Smooth muscle cell (in vitro differentiated cells): ENCODE data around the gene TMEM203. TPM values are rescaled to one million over a fixed set of nuclear protein-coding genes. Genes with fewer than 3 reads are reported as not detected.

Experiments used
- DNase-seq: peaks from one replicate; lab custom pipeline; 2025; ENCODE audit not compliant: unreplicated experiment; lab: John Stamatoyannopoulos, UW
- H2AFZ ChIP-seq: fragments of 200-600 bp; sonication (generic); 2 replicates; pipeline ENCODE4 v1.6.0; 2016; ENCODE audit warnings: antibody characterized with exemption, low read depth, mild to moderate bottlenecking
- H3F3A ChIP-seq: fragments of 200-600 bp; sonication (generic); 2 replicates; pipeline ENCODE4 v1.6.0; 2017; ENCODE audit warnings: antibody characterized with exemption, low read depth
- H3K27ac ChIP-seq: fragments of 200-600 bp; sonication (generic); 2 replicates; pipeline ENCODE4 v1.5.1; 2016; ENCODE audit warnings: low read depth, mild to moderate bottlenecking
- H3K27me3 ChIP-seq: fragments of 200-600 bp; sonication (generic); 2 replicates; pipeline ENCODE4 v1.6.1; 2016; ENCODE audit warnings: low read depth, mild to moderate bottlenecking
- H3K36me3 ChIP-seq: fragments of 200-600 bp; sonication (generic); 2 replicates; pipeline ENCODE4 v1.5.1; 2016; ENCODE audit warnings: low read depth
- H3K4me1 ChIP-seq: fragments of 200-600 bp; sonication (generic); 2 replicates; pipeline ENCODE4 v1.5.1; 2016; ENCODE audit warnings: low read depth
- H3K4me2 ChIP-seq: fragments of 200-600 bp; sonication (generic); 2 replicates; pipeline ENCODE4 v1.6.0; 2016; ENCODE audit warnings: mild to moderate bottlenecking
- H3K4me3 ChIP-seq: fragments of 200-600 bp; sonication (generic); 2 replicates; pipeline ENCODE4 v1.5.1; 2016; ENCODE audit warnings: mild to moderate bottlenecking
- H3K79me2 ChIP-seq: fragments of 200-600 bp; sonication (generic); 2 replicates; pipeline ENCODE4 v1.6.0; 2016; ENCODE audit warnings: low read depth, mild to moderate bottlenecking
- H3K9ac ChIP-seq: fragments of 200-600 bp; sonication (generic); 2 replicates; pipeline ENCODE4 v1.6.0; 2016; ENCODE audit warnings: low read depth
- H3K9me3 ChIP-seq: fragments of 200-600 bp; sonication (generic); replicated peaks from 2 replicates; pipeline ENCODE4 v1.5.1; 2016; ENCODE audit warnings: low read depth
- H4K20me1 ChIP-seq: fragments of 200-600 bp; sonication (generic); 2 replicates; pipeline ENCODE4 v1.6.0; 2016; ENCODE audit warnings: low read depth
- WGBS: methylation state at CpG from one replicate; pipeline ENCODE4 v1.1.7; 2016; ENCODE audit warnings: low lambda C conversion rate; 5-methylcytosine and 5-hydroxymethylcytosine counted together
- polyA plus RNA-seq: library from polyadenylated mRNA; unstranded; fragments of >200 nt; fragmentation: Nextera tagmentation; extraction: Ambion mirVana; gene quantifications from 2 replicates; pipeline ENCODE4 v1.2.1, GENCODE V29; 2016
- total RNA-seq: library from RNA; depleted of rRNA; stranded (reverse); fragments of >200 nt; gene quantifications from 2 replicates; pipeline ENCODE4 v1.2.3, GENCODE V29; 2014
- TF ChIP-seq, protein P1 (sequence below): fragments of 200-600 bp; sonication (generic); IDR thresholded peaks from 2 replicates; pipeline ENCODE4 v1.5.1; 2017; ENCODE audit warnings: borderline replicate concordance, mild to moderate bottlenecking, antibody characterized with exemption; ENCODE audit not compliant: insufficient read depth, poor library complexity, severe bottlenecking

TMEM203 gene
- total and polyA plus RNA-seq, 2 experiments from 2014 or later, result 31.0 to 55.1 TPM

GRCh38 chr9:137227853-137228505, 22.5 kb upstream of the TMEM203 start:
- H3K4me2 ChIP-seq, result no peak overlapping the region
- H3K4me1 ChIP-seq, result peaks cover under 1% of the 10 kb centered on the region
- no peak for DNase-seq
- no peaks in the 10 kb centered on the region for H3K27me3 ChIP-seq
- H3K27ac ChIP-seq, result no peak overlapping the region
- H3K79me2 ChIP-seq, result no peaks in the 10 kb centered on the region
- H3K36me3 ChIP-seq, result no peaks in the 10 kb centered on the region
- no peaks in the 10 kb centered on the region for H4K20me1 ChIP-seq
- H3K4me3 ChIP-seq, result no peak overlapping the region
- no peak overlapping the region for H2AFZ ChIP-seq
- no peak overlapping the region for H3K9ac ChIP-seq
- H3K9me3 ChIP-seq, result no peaks in the 10 kb centered on the region
- TF ChIP-seq, protein P1, sequence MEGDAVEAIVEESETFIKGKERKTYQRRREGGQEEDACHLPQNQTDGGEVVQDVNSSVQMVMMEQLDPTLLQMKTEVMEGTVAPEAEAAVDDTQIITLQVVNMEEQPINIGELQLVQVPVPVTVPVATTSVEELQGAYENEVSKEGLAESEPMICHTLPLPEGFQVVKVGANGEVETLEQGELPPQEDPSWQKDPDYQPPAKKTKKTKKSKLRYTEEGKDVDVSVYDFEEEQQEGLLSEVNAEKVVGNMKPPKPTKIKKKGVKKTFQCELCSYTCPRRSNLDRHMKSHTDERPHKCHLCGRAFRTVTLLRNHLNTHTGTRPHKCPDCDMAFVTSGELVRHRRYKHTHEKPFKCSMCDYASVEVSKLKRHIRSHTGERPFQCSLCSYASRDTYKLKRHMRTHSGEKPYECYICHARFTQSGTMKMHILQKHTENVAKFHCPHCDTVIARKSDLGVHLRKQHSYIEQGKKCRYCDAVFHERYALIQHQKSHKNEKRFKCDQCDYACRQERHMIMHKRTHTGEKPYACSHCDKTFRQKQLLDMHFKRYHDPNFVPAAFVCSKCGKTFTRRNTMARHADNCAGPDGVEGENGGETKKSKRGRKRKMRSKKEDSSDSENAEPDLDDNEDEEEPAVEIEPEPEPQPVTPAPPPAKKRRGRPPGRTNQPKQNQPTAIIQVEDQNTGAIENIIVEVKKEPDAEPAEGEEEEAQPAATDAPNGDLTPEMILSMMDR, result no peak
- no peaks in the 10 kb centered on the region for H3F3A ChIP-seq
- 82% methylated on average over 9 of the region's 18 CpGs for WGBS

DNA sequence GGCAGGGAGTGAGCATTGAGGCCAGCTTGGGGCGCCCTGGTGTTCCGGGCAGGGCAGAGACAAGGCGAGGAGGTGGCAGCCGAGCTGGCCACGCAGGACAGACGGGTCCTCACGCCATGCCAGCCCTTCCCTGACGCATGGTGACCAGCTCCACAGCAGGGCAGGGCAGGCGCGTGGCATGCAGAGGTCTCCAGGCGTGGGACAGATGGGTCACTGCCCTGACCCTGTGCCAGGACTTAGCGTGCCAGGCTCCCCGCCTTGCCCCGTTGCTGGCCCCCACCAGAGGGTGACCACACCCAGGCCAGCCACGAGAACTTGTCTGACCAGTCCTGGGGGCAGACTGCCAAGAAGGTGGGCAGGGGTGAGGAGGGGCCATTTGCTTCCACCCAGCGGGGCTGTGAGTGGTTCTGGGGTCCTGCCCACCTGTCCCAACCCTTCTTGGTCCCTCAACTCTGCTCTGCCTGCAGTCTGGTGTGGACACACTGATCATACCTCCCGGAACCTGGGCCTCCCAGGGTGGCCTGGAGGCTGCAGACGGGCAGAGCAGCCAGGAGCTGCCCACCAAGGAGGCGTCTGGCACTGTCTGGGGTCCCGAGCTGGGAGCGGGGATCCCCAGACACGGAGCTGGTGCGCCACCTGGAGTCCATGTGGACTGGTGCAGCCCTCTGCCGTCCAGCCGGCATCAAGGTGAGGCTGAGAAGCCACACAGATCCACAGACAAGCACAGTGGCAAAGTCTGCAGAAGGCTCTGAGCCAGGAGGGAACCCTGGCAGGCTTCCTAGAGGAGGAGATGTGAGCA, 21.8 kb upstream of the TMEM203 start, which contains the start of gene RNF224:
Gene RNF224, plus strand, starts transcription at position 449 of the 799 bp plus-strand sequence. CDS start 834 bp downstream, outside the sequence.
- peak; percentile 17 for DNase-seq
- peaks cover 8% of the 10 kb centered on the region for H3K4me1 ChIP-seq
- no peaks in the 10 kb centered on the region for H3K36me3 ChIP-seq
- H3K4me2 ChIP-seq, result no peak within 1 kb of the TSS
- no peaks in the 10 kb centered on the region for H3K79me2 ChIP-seq
- H3K4me3 ChIP-seq, result no peak within 1 kb of the TSS
- H3K9ac ChIP-seq, result no peak within 1 kb of the TSS
- H3F3A ChIP-seq, result no peaks in the 10 kb centered on the region
- no peak within 1 kb of the TSS for H2AFZ ChIP-seq
- H3K27me3 ChIP-seq, result no peaks in the 10 kb centered on the region
- WGBS, result 58% methylated on average over 24 of the region's 25 CpGs
- TF ChIP-seq, protein P1, result peak; percentile 79
- no peaks in the 10 kb centered on the region for H3K9me3 ChIP-seq
- H3K27ac ChIP-seq, result peak within 1 kb of the TSS; percentile 52
- no peaks in the 10 kb centered on the region for H4K20me1 ChIP-seq

- no peaks in the 10 kb centered on the region for H3F3A ChIP-seq
- H3K36me3 ChIP-seq, result no peaks in the 10 kb centered on the region
- peaks cover 8% of the 10 kb centered on the region for H3K4me1 ChIP-seq
- DNase-seq, result no peak
- peak overlapping the region; percentile 52 for H3K27ac ChIP-seq
- no peak overlapping the region for H3K9ac ChIP-seq
- H3K4me3 ChIP-seq, result no peak overlapping the region
- H3K79me2 ChIP-seq, result no peaks in the 10 kb centered on the region
- 81% methylated on average over 18 of the region's 18 CpGs for WGBS
- H3K9me3 ChIP-seq, result no peaks in the 10 kb centered on the region
- no peaks in the 10 kb centered on the region for H4K20me1 ChIP-seq
- no peak overlapping the region for H2AFZ ChIP-seq
- TF ChIP-seq, protein P1, result no peak
- H3K4me2 ChIP-seq, result no peak overlapping the region
- H3K27me3 ChIP-seq, result no peaks in the 10 kb centered on the region
These were observed 21.0 kb upstream of the TMEM203 start for GRCh38 chr9:137226338-137227053.
